Type B pancreatic cell (in vitro differentiated cells): ENCODE measurements around the gene SRRM2. TPM values are rescaled to one million over a fixed set of nuclear protein-coding genes. Genes with fewer than 3 reads are reported as not detected.
A peak's percentile ranks its signal among the peaks of the same experiment; 100 is the strongest.

Source experiments
- DNase-seq: peaks from one replicate; pipeline ENCODE4 v3.0.0; 2021; ENCODE audit warnings: mixed read lengths; ENCODE audit not compliant: unreplicated experiment; ENCODE audit errors: extremely low spot score
- H3K27ac Mint-ChIP-seq: 2 replicates; pipeline ENCODE4 v1.8.0; 2021; ENCODE audit warnings: mild to moderate bottlenecking, mixed read lengths
- H3K27me3 Mint-ChIP-seq: 2 replicates; pipeline ENCODE4 v1.8.0; 2021; ENCODE audit warnings: mixed read lengths
- H3K36me3 Mint-ChIP-seq: 2 replicates; pipeline ENCODE4 v1.8.0; 2021; ENCODE audit warnings: mixed read lengths
- H3K4me1 Mint-ChIP-seq: one replicate; pipeline ENCODE4 v1.8.0; 2021; ENCODE audit warnings: mixed read lengths; ENCODE audit not compliant: unreplicated experiment
- H3K4me3 Mint-ChIP-seq: 2 replicates; pipeline ENCODE4 v1.8.0; 2021; ENCODE audit warnings: mild to moderate bottlenecking, mixed read lengths
- H3K9me3 Mint-ChIP-seq: 2 replicates; pipeline ENCODE4 v1.8.0; 2021; ENCODE audit warnings: mixed read lengths
- CTCF ChIP-seq: fragments of 200-600 bp; sonication (generic); conservative IDR thresholded peaks from 2 replicates; pipeline ENCODE4 v1.5.0; 2021; ENCODE audit warnings: antibody characterized with exemption, mild to moderate bottlenecking
- total RNA-seq: library from RNA; stranded (reverse); gene quantifications from 2 replicates; pipeline ENCODE4 v1.2.1, GENCODE V29; 2021; ENCODE audit warnings: low replicate concordance

SRRM2 gene
- total RNA-seq, 1 donor from 2014 or later = 749 TPM

GRCh38 chr16:2763173-2763572 is 10.7 kb downstream of the SRRM2 start:
- H3K4me3 Mint-ChIP-seq = no peak overlapping the region
- no peak for TF ChIP-seq CTCF
- H3K36me3 Mint-ChIP-seq = peaks cover 91% of the 10 kb centered on the region
- H3K27ac Mint-ChIP-seq = peak overlapping the region; percentile 18
- no peak for DNase-seq
- H3K4me1 Mint-ChIP-seq = no peaks in the 10 kb centered on the region
- H3K27me3 Mint-ChIP-seq = no peaks in the 10 kb centered on the region
- peaks cover 14% of the 10 kb centered on the region for H3K9me3 Mint-ChIP-seq

GRCh38 chr16:2764718-2765117 is 12.3 kb downstream of the SRRM2 start:
- H3K27ac Mint-ChIP-seq = no peak overlapping the region
- H3K4me3 Mint-ChIP-seq = no peak overlapping the region
- peaks cover 14% of the 10 kb centered on the region for H3K9me3 Mint-ChIP-seq
- peaks cover 6% of the 10 kb centered on the region for H3K4me1 Mint-ChIP-seq
- no peaks in the 10 kb centered on the region for H3K27me3 Mint-ChIP-seq
- DNase-seq = no peak
- TF ChIP-seq CTCF = no peak
- H3K36me3 Mint-ChIP-seq = peaks cover 81% of the 10 kb centered on the region

- H3K36me3 Mint-ChIP-seq = peaks cover 71% of the 10 kb centered on the region
- no peak overlapping the region for H3K27ac Mint-ChIP-seq
- H3K27me3 Mint-ChIP-seq = no peaks in the 10 kb centered on the region
- peaks cover 14% of the 10 kb centered on the region for H3K9me3 Mint-ChIP-seq
- DNase-seq = no peak
- H3K4me1 Mint-ChIP-seq = peaks cover 6% of the 10 kb centered on the region
- H3K4me3 Mint-ChIP-seq = no peak overlapping the region
- TF ChIP-seq CTCF = no peak
Measured at GRCh38 chr16:2765462-2766404, 13.3 kb downstream of the SRRM2 start.

GRCh38 chr16:2766430-2767139 is 14.1 kb downstream of the SRRM2 start:
- DNase-seq = no peak
- Mint-ChIP-seq H3K4me3 (no peak overlapping the region), H3K27me3 (no peaks in the 10 kb centered on the region), H3K4me1 (peaks cover 6% of the 10 kb centered on the region), H3K36me3 (peaks cover 62% of the 10 kb centered on the region), H3K27ac (no peak overlapping the region), H3K9me3 (peaks cover 14% of the 10 kb centered on the region)
- no peak for TF ChIP-seq CTCF

- Mint-ChIP-seq H3K36me3 (peaks cover 56% of the 10 kb centered on the region), H3K4me1 (peaks cover 6% of the 10 kb centered on the region), H3K27me3 (no peaks in the 10 kb centered on the region), H3K27ac (peak overlapping the region; percentile 46), H3K4me3 (no peak overlapping the region), H3K9me3 (peaks cover 13% of the 10 kb centered on the region)
- no peak for DNase-seq
- no peak for TF ChIP-seq CTCF
Measured at GRCh38 chr16:2767140-2767731, 14.8 kb downstream of the SRRM2 start.
